CD4-positive, alpha-beta T cell treated with Interleukin-15 for 4 hours (primary cell): ENCODE data around the gene PRM1.

ENCODE experiments used
- DNase-seq: peaks from one replicate; pipeline ENCODE4 v3.0.0-alpha.2; 2020; ENCODE audit warnings: low spot score

Gene PRM1

GRCh38 chr16:11253995-11254912 lies 26.9 kb downstream of the PRM1 start:
- DNase-seq, result no peak

GRCh38 chr16:11253009-11253994 lies 27.8 kb downstream of the PRM1 start:
- peak; percentile 60 for DNase-seq

GRCh38 chr16:11252482-11252931 lies 28.6 kb downstream of the PRM1 start:
- no peak for DNase-seq

- peak; percentile 88 for DNase-seq
Observed at GRCh38 chr16:11251525-11252481, 29.3 kb downstream of the PRM1 start.

- DNase-seq, result no peak
Observed at GRCh38 chr16:11250786-11251524, 30.2 kb downstream of the PRM1 start.

- DNase-seq, result no peak
Observed at GRCh38 chr16:11250091-11250785, 30.9 kb downstream of the PRM1 start.

GRCh38 chr16:11249233-11250061 lies 31.7 kb downstream of the PRM1 start:
- no peak for DNase-seq

GRCh38 chr16:11248133-11248532 lies 33.0 kb downstream of the PRM1 start:
- no peak for DNase-seq

GRCh38 chr16:11245988-11246387 lies 35.1 kb downstream of the PRM1 start:
- no peak for DNase-seq

GRCh38 chr16:11245222-11245737 lies 35.9 kb downstream of the PRM1 start:
- no peak for DNase-seq

GRCh38 chr16:11242658-11243057 lies 38.5 kb downstream of the PRM1 start:
- no peak for DNase-seq

GRCh38 chr16:11241480-11242204 lies 39.5 kb downstream of the PRM1 start:
- no peak for DNase-seq

GRCh38 chr16:11240636-11241473 lies 40.3 kb downstream of the PRM1 start:
- no peak for DNase-seq

GRCh38 chr16:11239644-11240632 lies 41.2 kb downstream of the PRM1 start:
- no peak for DNase-seq

- DNase-seq, result no peak
Observed at GRCh38 chr16:11238272-11239202, 42.6 kb downstream of the PRM1 start.
